ENCODE measurements around the gene TULP3.
A peak's percentile ranks its signal among the peaks of the same experiment; 100 is the strongest.
"Not testable (repeated sequence)": the region's sequence is repeated elsewhere in the genome, so short reads cannot be mapped to it uniquely, and the experiment has no call there.

Gene TULP3, protein sequence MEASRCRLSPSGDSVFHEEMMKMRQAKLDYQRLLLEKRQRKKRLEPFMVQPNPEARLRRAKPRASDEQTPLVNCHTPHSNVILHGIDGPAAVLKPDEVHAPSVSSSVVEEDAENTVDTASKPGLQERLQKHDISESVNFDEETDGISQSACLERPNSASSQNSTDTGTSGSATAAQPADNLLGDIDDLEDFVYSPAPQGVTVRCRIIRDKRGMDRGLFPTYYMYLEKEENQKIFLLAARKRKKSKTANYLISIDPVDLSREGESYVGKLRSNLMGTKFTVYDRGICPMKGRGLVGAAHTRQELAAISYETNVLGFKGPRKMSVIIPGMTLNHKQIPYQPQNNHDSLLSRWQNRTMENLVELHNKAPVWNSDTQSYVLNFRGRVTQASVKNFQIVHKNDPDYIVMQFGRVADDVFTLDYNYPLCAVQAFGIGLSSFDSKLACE

DNA sequence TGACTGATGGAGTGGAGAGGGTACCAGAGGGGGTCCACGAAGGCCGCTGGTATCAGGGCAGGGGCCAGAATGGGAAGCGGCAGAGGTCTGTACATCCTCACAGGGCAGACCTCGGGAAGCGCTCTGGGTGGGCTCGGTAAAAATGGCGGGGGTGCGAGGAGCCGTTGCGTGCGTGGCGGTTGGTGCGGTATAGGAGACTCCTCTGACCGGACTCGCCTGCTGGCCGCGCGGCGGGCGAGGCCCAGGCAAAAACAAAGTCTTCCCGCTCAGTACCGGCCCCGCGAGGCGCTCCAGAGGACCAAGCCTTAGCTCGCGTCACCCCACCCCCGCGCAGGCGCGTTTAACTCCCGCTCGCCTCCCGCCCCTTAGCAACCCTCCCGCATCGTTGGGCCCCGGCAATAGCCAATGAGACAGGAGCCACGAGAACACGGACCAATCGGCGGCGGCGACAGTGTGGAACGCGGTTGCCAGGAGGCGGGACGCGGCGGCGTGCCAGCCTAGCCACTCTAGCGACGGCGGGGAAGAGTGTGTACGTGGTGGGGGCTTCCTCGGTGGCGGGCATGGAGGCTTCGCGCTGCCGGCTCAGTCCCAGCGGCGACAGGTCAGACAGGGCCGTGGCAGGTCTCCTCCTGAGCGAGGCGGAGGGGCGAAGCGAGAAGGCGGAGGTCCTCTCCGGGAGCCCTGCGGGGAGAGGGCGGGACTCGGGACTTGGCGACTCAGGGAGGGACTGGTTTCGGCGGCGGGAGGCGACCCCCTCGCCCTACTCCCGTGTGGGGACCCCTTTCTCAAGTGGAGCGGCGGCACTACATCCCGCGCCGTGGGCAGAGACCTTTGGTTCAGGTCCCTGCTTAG, at the start of gene TULP3:
Gene TULP3 (plus strand): TSS at position 504 of the 852 bp plus-strand sequence. CDS start 57 bp downstream, at position 561.
- peak; percentile 92 to 94 for DNase-seq

DNA sequence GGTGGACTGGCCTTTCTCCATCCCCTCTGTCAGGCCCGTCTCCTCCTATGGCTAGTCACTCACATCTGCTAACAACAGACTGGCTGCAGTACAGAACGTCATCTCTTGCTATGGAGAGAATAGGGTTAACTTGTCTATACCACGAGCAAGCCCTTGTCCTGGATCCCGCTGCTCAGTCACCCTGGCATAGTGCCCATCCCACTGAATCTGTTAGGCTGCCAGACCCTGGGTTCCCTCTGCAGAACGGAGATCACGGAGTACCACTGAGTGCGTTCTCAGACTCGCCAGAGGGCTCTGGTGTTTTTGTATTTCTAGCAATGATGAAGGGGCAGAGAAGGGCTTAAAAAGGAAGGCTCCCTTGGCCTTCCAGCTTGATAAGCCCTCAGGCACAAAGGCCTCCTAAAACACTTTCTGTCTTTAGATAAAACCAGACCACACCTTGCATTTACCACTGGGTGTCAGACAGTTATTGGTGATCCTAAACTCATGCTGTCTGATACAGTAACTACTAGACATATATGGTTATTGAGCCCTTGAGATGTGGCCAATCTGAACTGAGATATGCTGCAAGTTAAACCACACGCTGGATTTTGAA, 49.5 kb upstream of the TULP3 start:
- DNase-seq, result no peak

DNA sequence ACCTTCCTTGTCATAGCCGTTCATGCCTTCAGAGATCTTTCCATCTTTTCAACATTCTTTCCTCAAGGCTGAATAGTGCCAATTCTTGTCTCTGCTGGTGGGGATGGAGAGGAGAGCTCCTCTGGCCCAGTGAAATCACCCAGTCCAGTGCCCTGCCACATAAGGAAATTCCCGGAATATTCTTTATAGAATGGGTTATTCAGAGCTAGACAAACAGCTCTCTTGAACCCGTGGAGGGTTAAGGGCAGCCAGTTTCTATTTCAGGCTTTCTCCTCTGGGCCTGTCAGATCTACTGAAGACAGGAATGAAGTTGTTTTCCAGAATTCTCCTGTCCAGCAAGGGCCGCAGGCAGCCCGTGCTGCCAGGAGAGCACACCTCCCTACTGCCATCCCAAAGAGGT, 47.7 kb upstream of the TULP3 start:
- no peak for DNase-seq

DNA sequence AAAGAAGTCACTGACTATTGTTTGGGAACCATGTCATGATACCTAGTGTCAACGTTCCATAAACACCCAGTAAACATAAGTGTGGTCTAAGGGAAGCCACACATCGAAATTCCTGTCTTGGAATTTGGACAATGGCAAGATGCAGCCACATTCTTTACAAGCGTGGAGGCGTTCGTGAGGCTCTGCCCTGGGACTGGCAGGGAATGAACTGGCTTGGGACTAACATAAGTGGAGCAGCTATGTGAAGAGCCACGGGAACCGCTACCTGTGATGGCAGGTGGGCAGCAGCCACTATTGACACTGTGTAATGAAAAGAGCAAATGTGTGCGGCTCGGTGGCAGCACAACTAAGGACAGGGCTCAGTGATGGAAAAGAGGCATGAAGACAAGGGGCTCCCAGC, 45.9 kb upstream of the TULP3 start:
- no peak for DNase-seq

DNA sequence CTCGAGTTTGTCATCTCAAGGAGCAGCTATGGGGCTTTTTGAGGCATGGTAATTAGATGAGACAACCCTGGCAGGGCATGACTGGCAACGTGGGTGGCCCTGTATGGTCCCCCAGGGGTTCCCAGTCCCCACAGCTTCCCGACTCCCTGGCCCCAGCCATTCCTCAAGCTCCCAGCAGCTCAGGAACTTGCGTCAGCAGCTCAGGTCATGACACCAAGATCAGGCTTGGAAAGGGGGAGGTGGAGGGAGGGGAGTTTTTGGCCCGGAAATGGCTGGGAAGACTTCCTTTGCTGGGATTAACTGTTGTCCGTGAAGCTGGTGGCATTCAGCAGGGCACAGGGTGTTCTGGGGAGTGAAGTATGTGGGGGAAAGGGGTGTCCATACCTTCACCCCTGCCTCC, 45.4 kb upstream of the TULP3 start:
- no peak for DNase-seq

DNA sequence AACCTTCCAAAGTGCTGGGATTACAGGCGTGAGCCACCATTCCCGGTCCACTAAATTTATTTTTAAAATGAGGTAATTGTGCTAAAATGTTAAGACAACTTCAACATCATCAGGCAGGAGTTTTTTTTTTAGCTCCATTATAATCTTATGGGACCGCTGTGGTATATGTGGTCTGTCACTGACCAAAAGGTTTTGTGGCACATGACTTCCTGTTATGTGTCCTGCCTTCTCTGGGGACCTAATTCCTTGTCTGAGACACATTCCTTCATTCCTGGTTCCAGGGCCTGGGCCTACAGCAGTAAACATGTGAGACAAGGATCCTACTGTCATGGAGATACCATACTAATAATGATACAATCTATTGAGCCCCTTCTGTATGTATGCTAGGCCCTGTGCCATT, 38.8 kb upstream of the TULP3 start:
- no peak for DNase-seq

DNA sequence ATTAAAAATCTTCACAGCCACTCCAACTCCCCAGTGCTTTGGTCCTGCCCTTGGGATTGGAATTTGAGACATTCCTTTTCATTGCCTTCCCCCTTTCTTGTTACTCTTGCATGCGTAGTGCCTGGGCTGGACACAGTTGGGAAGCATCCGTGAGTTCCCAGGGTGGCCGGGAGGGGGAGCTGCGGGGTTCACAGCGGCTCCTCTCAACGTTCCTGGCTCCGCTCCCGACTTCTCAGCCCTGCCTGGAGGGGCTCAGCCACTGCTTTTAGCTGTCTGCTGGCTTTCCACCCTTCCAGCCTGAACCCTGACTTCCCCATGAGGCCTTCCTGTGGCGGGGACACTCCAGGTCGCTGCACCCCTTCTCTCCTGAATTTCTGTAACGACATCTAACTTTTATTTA, 37.1 kb upstream of the TULP3 start:
- no peak for DNase-seq

DNA sequence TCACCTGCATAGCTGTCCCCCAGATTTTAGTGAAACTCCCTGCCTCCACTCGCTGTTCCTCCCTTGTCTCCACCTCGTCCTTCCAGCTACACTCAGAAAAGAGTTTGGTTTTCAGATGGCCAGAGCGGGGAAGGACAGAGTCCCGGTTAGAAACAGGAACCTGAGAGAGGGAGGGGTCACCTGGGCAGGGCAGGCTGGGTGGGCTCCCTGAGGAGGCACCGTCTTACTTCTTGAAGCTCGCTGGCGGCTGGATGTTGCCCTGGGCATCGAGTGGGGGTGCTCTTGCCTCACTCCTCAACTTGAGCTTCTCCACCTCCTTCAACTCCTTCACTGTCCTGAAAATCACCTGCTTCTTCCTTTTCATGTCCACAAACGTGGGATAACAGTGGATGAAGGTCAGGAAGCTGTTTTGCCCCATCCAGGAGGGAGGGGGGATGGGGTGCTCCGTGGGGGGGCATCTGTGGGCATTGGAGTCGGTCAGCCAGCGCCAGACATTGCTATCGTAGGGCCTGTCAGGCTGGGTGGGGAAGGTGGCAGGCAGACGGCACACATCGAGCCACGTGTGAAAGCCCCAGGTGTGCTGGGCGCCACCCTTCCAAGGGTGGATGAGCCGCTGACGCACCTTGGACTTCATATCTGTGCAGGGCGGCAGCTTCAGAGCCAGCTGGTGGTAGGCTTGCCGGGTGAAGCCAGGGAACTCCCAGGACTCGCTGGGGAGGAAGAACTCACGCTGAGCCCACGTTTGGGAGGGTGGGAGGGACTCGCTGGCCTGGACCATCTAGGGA, 35.8 kb upstream of the TULP3 start:
- DNase-seq, result no peak

DNA sequence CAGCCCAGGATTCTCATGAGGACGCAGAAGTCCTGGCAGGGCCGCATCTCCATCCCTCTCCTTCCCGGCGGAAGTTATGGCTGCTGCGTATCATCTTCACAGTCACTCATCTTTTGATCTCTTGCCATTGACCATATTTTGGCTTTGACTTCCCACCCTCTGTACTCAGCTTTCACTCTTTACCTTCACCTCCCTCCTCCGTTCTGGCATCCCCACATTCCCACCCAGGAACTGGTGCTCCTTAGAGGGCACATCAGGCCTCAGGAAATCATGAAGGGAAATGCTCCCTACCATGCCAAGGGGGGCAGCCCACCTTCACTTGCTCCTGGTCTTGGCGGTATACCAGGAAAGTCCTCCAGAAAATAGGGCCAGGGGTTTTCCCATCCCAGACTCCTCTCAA, 35.1 kb upstream of the TULP3 start:
- DNase-seq, result no peak

DNA sequence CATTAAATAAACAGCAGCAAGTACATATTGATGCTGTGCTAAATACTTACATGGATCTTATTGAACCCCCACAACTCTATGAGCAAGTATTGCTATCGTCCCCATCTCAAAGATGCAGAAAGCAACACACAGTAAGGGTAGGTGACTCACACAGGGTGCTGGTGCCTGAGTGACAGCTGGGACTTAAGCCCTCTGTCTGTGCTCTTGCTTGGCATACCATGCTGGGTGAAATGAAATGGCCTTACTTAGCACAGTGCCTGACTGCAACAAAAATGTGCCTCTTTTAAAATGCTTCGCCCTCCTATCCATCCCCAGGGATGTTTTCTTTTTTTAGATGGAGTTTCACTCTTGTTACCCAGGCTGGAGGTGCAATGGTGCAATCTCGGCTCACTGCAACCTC, 34.6 kb upstream of the TULP3 start:
- DNase-seq, result no peak

DNA sequence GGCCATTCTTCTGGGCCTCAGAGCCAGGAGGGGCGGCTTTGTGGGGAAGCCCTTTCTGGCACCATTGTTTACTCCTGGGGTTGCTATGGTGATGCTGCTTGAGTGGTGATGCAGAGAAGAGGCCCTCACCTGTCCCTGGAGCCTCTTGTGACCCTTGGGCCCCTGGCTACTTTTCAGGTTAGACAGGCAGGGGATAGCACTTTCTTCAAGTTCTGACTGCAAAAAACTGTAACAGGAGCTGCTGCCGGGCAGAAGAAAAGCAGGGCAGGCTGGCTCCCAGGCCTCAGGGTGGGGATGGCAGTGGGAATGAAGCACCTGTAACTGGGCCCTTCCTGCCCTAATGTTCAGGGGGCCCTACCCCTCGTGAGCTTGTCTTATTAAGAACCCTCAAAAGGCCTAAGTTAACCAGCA, 33.7 kb upstream of the TULP3 start, which contains the start of gene TEX52:
Gene TEX52 (minus strand): TSS at position 19 of the 411 bp plus-strand sequence. CDS start 13 bp downstream, at position 6.
- DNase-seq, result no peak

DNA sequence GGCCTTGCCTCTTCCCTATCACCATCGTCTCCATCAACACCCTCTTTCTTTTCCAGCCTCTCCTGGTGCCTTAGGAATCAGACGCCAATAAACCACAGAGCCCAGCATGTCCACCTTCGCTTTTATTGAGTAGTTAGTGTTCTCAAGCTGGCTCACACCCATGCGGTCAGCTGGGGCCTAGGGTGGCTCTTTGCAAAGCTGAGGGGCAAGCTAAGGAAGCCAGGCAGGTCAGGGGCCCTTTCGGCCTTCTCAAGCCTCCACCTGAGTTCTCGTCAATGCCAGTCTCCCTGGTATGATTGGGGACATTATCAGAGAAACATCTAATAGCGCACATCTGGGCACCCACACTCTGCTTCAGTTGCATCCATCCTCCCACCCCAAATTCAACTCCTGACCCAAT, 33.1 kb upstream of the TULP3 start:
- DNase-seq, result no peak

DNA sequence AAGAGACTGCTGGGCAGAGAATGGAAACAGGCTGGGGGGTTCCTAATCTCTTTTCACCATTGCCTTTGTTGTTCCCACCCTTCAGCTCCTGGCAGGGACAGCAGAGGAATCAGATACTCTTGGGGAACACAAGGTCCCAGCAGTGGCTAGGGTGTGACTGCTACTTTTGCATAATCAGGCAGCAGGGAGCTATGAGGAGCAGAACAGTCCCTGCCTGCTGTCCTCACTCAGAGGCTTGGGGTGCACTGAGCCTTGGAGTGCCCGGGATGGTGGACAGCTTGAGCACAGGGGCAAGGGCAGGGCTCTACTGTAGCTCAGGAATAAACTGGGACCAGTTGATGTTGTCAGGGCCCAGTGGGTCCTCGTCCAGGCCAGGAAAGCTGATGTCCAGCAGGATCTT, 32.4 kb upstream of the TULP3 start:
- DNase-seq, result no peak

DNA sequence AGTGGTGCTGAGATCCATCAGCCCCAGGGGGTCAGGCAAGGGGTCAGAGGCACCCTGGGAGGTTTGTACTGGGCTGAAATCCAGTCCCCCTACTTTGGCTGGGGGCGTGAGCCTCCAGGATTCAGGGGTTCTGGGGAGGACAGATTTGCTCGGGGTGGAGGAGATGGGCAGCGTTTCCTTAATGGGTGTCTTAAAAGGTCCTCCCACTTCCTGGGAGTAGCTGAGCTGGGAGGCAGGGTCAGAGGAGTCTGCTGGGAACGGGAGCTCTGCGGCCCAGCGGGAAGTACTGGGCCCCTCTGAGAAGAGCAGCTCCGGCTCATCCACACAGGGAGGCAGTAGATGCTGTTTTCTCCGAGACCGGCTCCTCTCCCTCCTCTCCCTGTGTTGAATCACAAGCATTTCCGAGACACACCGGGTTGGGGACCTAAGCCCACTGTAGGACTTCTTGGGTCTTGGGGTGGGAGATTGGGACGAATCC, 31.7 kb upstream of the TULP3 start:
- DNase-seq, result no peak

DNA sequence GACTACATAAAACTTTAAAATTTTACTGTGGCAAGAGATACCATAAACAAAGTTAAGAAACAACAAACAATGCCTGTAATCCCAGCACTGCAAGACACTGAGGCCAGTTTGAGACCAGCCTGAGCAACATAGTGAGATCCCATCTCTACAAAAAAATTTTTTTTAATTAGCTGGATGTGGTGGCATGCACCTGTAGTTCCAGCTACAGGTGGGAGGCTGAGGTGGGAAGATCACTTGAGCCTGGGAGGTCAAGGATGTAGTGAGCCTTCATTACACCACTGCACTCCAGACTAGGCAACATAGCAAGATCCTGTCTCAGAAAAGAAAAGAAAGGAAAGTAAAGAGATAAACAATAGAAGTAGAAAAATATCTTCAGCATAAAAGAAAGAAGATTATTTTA, 30.5 kb upstream of the TULP3 start:
- DNase-seq, result no peak

DNA sequence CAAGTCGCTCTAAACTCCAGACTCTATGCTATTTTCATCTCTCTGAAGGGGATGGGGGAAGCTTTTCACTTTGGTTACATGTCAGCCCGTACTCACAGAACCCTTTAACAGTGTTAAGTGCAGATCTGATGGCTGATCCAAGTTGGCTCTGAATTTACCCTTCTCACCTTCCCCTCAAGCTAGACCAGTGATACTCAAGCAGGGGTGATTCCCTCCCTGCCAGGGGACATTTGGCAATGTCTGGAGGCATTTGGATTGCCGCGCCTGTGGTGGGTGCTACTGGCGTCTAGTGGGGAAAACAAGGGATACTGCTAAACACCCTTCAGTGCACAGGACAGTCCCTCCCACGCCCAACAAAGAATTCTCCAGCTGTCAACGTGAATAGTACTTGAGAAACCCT, 27.8 kb upstream of the TULP3 start:
- no peak for DNase-seq

DNA sequence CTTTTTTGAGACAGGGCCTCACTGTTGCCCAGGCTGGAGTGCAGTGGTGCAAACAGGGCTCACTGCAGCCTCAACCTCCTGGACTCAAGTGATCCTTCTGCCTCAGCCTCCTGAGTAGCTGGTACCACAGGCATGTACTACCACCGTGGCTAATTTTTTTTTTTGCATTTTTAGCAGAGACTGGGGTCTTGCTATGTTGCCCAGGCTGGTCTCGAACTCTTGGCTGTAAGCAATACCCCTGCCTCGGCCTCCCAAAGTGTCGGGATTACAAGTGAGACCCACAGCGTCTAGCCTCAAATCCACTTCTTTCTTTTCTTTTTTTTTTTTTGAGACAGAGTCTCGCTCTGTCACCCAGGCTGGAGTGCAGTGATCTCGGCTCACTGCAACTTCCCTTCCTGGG, 27.3 kb upstream of the TULP3 start:
- DNase-seq, result not testable (repeated sequence)

DNA sequence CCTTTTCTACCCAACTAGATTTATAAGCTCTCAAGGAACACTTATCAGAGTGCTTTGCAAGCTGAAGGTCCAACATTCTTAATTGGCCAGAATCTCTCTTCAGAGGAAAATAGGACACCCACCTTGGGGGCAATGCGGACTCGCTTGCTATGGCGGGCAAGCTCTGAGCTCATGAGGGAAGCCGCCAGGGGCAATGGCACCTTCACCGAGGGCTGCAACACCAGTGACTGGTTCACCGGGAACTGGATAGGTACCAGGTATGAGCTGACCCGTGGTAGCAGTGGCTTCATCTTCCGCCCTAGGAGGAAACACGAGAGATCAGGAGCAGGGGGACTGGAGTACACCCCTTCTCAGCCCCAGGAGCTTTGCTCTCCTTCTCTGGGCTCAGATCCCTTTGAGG, 26.5 kb upstream of the TULP3 start:
- DNase-seq, result no peak

DNA sequence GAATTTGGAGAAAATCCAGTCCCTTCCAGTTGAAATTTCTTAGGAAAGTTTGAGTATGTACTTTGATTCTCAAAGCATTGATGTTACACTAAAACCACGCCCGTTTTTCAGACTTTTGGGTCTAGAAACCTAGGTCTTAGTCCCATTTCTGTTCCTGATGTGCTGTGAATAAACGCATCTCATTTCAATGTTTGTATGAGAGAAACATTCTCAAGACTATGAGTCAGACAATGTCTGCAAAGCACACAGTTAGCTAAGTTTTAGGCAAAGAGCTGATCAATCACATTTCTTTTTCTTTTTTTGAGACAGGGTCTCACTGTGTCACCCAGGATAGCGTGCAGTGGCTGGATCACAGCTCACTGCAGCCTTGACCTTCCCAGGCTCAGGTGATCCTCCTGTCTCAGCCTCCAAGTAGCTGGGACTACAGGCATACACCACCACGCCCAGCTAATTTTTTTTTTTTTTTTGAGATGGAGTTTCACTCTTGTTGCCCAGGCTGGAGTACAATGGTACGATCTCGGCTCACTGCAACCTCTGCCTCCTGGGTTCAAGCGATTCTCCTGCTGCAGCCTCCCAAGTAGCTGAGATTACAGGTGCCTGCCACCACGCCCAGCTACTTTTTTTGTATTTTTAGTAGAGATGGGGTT, 21.6 kb upstream of the TULP3 start:
- not testable (repeated sequence) for DNase-seq

DNA sequence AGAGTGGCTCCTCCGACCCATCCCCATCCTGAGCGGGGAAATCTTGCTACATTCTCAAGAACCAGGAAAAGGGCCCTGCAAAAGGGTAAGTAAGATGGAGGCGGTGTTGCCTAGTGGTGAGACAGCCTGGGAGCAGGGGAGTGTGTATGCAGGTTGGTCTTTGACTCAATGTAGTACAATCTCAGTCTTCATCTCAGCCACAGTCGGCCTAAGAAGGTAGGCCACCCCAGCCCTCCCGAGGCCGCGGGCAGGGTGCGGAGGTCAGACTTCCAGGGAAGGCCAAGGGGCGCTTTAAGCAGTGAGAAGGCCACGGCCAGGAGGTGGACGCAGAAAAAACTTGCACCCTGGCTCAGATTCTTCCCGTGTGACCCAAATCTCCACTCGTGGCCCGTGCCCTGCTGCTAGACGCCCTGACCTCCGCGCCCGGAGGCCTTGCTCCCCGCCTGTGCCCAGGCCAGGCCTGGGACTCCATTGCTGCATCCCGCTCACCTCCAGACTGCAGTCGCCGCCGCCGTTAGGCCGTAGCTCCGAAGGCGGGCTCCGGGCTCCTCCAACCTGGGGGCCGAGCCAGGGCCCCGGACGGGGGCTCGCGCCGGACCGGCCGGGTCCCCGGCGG, 14.2 kb upstream of the TULP3 start:
- peak; percentile 6 to 42 for DNase-seq
